ENCODE data around the gene TMEM243.

DNA sequence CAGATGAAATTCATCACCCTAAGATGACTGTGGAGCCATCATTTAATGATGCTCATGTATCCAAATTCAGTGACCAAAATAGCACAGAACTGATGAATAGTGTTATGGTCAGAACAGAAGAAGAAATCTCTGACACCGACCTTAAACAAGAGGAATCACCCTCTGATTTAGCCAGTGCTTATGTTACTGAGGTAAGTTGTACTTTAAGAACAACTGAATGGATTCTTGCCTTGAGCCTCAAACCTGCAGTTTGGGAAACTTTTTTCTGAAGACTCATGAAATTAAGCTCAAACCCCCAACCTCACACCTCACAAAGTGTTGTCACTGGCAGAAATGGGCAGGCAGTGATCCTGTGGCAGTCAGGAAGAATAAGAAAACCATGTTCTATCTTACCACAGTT is 25.6 kb downstream of the TMEM243 start:
- TF ChIP-seq, protein P1, sequence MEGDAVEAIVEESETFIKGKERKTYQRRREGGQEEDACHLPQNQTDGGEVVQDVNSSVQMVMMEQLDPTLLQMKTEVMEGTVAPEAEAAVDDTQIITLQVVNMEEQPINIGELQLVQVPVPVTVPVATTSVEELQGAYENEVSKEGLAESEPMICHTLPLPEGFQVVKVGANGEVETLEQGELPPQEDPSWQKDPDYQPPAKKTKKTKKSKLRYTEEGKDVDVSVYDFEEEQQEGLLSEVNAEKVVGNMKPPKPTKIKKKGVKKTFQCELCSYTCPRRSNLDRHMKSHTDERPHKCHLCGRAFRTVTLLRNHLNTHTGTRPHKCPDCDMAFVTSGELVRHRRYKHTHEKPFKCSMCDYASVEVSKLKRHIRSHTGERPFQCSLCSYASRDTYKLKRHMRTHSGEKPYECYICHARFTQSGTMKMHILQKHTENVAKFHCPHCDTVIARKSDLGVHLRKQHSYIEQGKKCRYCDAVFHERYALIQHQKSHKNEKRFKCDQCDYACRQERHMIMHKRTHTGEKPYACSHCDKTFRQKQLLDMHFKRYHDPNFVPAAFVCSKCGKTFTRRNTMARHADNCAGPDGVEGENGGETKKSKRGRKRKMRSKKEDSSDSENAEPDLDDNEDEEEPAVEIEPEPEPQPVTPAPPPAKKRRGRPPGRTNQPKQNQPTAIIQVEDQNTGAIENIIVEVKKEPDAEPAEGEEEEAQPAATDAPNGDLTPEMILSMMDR (IDR thresholded peaks at IDR 0.05; ENCODE audit: insufficient read depth, low read depth, low read length), result no peak
- no peak for TF ChIP-seq EZH2 (IDR thresholded peaks at IDR 0.05; ENCODE audit: insufficient read depth, low read length)
